ENCODE measurements around the gene HTR2A. TPM values are rescaled to one million over a fixed set of nuclear protein-coding genes. Genes with fewer than 3 reads are reported as not detected.

The HTR2A gene
- total and polyA plus RNA-seq, 10 of the 15 experiments (the other 5 are each of a cell fraction or from before 2014, with no cell fraction given): not detected

DNA sequence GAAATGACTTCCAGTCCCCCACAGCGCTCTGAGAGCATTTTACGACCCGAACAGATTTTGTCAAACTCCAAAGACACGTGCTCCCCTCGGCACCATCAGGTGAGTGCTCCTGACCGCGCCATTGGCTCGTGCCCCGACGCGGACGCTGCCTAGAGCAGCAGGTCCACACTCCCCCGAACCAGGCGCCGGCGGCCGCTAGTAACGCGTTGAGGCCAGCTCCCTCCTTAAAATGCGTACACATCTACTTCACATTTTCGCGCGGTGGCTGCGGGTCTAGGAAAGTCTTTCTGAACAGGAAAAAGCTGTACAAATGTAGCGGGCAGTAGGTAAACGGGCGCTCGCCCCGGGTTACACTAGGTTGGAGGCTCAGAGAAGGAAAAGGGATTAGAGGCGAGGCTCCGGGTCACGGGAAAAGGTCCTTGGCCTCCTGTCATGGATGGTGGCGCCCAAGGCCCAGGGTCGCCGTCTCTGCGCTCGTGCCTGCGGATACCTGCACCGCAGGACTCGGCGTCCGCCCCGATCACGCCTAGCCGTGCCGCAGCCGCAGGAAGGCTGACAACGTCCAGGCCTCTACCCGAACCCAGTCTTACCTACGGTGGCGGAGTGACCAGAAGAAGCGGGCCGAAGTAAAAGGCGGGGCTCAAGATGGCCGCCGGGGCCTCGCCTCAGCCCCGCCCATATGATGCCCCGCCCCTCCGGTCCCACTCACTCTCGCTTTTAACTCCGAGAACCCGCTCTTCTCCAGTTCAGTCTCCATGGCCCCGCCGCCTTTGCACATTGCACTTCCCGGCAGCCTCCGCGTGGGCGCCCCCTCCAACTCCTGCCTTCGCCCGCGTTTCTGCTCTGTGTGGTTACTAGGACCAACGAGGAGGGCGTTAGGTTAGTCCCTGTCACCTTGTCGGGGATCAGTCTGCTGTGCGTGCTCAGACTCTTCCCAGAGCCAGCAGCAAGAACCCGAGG is 100.1 kb downstream of the HTR2A start, which contains the start of gene ESD (continued):
- TF ChIP-seq, protein P1, sequence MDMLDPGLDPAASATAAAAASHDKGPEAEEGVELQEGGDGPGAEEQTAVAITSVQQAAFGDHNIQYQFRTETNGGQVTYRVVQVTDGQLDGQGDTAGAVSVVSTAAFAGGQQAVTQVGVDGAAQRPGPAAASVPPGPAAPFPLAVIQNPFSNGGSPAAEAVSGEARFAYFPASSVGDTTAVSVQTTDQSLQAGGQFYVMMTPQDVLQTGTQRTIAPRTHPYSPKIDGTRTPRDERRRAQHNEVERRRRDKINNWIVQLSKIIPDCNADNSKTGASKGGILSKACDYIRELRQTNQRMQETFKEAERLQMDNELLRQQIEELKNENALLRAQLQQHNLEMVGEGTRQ (IDR thresholded peaks at IDR 0.05; ENCODE audit: borderline replicate concordance, low read depth, low read length): peak; percentile 67

DNA sequence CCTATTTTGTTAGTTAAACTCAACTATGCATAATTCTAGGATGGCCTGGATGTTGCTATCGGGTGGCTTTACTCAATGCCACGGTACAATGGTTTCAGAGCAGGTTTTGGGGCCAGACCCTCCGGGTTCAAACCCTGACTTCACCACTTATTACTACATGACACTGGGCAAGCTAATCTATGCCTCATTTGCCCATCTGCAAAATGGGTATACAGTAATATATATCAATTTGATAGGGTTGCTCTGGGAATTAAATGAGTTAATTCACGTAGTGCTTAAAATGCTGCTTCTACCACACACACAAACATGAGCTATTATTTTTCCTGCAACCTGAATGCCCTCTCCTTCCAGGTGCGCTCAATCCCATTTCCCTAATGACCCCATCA is 100.7 kb downstream of the HTR2A start:
- ChIA-PET SMC1A (ENCODE audit: uncharacterized antibody, unreplicated experiment) (interaction anchor here (0.7 to 0.9 kb wide), 2 partner anchors 166 to 245 kb away, joined by 3 read pairs; no protein-coding TSS in a partner anchor), POLR2A (no interaction called here)
- TF ChIP-seq, protein P2, sequence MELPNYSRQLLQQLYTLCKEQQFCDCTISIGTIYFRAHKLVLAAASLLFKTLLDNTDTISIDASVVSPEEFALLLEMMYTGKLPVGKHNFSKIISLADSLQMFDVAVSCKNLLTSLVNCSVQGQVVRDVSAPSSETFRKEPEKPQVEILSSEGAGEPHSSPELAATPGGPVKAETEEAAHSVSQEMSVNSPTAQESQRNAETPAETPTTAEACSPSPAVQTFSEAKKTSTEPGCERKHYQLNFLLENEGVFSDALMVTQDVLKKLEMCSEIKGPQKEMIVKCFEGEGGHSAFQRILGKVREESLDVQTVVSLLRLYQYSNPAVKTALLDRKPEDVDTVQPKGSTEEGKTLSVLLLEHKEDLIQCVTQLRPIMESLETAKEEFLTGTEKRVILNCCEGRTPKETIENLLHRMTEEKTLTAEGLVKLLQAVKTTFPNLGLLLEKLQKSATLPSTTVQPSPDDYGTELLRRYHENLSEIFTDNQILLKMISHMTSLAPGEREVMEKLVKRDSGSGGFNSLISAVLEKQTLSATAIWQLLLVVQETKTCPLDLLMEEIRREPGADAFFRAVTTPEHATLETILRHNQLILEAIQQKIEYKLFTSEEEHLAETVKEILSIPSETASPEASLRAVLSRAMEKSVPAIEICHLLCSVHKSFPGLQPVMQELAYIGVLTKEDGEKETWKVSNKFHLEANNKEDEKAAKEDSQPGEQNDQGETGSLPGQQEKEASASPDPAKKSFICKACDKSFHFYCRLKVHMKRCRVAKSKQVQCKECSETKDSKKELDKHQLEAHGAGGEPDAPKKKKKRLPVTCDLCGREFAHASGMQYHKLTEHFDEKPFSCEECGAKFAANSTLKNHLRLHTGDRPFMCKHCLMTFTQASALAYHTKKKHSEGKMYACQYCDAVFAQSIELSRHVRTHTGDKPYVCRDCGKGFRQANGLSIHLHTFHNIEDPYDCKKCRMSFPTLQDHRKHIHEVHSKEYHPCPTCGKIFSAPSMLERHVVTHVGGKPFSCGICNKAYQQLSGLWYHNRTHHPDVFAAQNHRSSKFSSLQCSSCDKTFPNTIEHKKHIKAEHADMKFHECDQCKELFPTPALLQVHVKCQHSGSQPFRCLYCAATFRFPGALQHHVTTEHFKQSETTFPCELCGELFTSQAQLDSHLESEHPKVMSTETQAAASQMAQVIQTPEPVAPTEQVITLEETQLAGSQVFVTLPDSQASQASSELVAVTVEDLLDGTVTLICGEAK (IDR thresholded peaks at IDR 0.05; ENCODE audit: borderline replicate concordance): no peak
- TF ChIP-seq ASH2L (IDR thresholded peaks at IDR 0.05; ENCODE audit: borderline replicate concordance, low read depth): no peak
- no peak for TF ChIP-seq ATF7 (IDR thresholded peaks at IDR 0.05; ENCODE audit: low read depth)
- TF ChIP-seq, protein P3, sequence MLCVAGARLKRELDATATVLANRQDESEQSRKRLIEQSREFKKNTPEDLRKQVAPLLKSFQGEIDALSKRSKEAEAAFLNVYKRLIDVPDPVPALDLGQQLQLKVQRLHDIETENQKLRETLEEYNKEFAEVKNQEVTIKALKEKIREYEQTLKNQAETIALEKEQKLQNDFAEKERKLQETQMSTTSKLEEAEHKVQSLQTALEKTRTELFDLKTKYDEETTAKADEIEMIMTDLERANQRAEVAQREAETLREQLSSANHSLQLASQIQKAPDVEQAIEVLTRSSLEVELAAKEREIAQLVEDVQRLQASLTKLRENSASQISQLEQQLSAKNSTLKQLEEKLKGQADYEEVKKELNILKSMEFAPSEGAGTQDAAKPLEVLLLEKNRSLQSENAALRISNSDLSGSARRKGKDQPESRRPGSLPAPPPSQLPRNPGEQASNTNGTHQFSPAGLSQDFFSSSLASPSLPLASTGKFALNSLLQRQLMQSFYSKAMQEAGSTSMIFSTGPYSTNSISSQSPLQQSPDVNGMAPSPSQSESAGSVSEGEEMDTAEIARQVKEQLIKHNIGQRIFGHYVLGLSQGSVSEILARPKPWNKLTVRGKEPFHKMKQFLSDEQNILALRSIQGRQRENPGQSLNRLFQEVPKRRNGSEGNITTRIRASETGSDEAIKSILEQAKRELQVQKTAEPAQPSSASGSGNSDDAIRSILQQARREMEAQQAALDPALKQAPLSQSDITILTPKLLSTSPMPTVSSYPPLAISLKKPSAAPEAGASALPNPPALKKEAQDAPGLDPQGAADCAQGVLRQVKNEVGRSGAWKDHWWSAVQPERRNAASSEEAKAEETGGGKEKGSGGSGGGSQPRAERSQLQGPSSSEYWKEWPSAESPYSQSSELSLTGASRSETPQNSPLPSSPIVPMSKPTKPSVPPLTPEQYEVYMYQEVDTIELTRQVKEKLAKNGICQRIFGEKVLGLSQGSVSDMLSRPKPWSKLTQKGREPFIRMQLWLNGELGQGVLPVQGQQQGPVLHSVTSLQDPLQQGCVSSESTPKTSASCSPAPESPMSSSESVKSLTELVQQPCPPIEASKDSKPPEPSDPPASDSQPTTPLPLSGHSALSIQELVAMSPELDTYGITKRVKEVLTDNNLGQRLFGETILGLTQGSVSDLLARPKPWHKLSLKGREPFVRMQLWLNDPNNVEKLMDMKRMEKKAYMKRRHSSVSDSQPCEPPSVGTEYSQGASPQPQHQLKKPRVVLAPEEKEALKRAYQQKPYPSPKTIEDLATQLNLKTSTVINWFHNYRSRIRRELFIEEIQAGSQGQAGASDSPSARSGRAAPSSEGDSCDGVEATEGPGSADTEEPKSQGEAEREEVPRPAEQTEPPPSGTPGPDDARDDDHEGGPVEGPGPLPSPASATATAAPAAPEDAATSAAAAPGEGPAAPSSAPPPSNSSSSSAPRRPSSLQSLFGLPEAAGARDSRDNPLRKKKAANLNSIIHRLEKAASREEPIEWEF (IDR thresholded peaks at IDR 0.05; ENCODE audit: insufficient replicate concordance, low read depth, low read length): no peak
- no peak for TF ChIP-seq TCF12 (IDR thresholded peaks at IDR 0.05; ENCODE audit: low read depth, low read length)
- no peak for TF ChIP-seq NFIC (IDR thresholded peaks at IDR 0.05; ENCODE audit: low read depth, low read length)
- no peak for TF ChIP-seq MXI1 (IDR thresholded peaks at IDR 0.05; ENCODE audit: low read depth, low read length)
- no peak for TF ChIP-seq RBBP5 (conservative IDR thresholded peaks at IDR 0.05)
- TF ChIP-seq SMAD5 (IDR thresholded peaks at IDR 0.05; ENCODE audit: low read depth): no peak

More for the DNA sequence above, 100.7 kb downstream of the HTR2A start:
- no peak for ATAC-seq
- ChIA-PET RAD21 (ENCODE audit: unreplicated experiment) (interaction anchor here (0.6 kb wide), 1 partner anchor 272 kb away, joined by 3 read pairs; no protein-coding TSS in a partner anchor), CTCF (interaction anchor here (1.0 kb wide), 1 partner anchor 11 kb away, joined by 3 read pairs; no protein-coding TSS in a partner anchor)
- no peaks in the 10 kb centered on the region; the same call in 1 of the 2 replicates for H3K4me1 ChIP-seq (ENCODE audit: control insufficient read depth, insufficient read depth, low read length)
- 9% methylated on average over 5 of the region's 5 CpGs for WGBS (ENCODE audit: insufficient coverage, insufficient replicate concordance, low lambda C conversion rate, missing lambda C conversion rate)
- H3K79me2 ChIP-seq (ENCODE audit: control insufficient read depth, insufficient read depth, low read length): peaks cover 32% of the 10 kb centered on the region
- intact Hi-C loops (cut with micrococcal nuclease; ENCODE audit: unreplicated experiment): no loop called here
- H3K4me2 ChIP-seq (ENCODE audit: control insufficient read depth, insufficient read depth): peak overlapping the region; percentile 95
- FAIRE-seq: no peak
- H3K4me3 ChIP-seq: peak overlapping the region; percentile 82
- no peaks in the 10 kb centered on the region for H3K36me3 ChIP-seq (ENCODE audit: control insufficient read depth in 2 of 2, insufficient read depth in 2 of 2, low read length in 1 of 2)
- in situ Hi-C loops (cut with MboI): no loop called here
- H3K27me3 ChIP-seq (replicated peaks in 1 of 2; ENCODE audit: control insufficient read depth in 2 of 2, insufficient read depth in 2 of 2, low read length in 1 of 2): no peaks in the 10 kb centered on the region
- H2AFZ ChIP-seq (ENCODE audit: control insufficient read depth, low read depth, low read length): peak overlapping the region; percentile 98
- peak overlapping the region; percentile 95 for H3K9ac ChIP-seq (ENCODE audit: control insufficient read depth, insufficient read depth, low read length)
- H3K9me3 ChIP-seq (replicated peaks; ENCODE audit: control insufficient read depth, insufficient read depth, low read length): no peaks in the 10 kb centered on the region
- peak overlapping the region; percentile 91 for H3K27ac ChIP-seq (ENCODE audit: control insufficient read depth, insufficient read depth)
- H4K20me1 ChIP-seq (ENCODE audit: control insufficient read depth, insufficient read depth): no peaks in the 10 kb centered on the region
- BruUV-seq (replicated peaks): no TSS peak
- DNase-seq (ENCODE audit: low read depth, low spot score): no peak

All from GM12878 (cell line).